Activated B cell treated with CpG ODN at 0.5 μM for 24 hours (primary cell): ENCODE measurements around the gene KIF21A. TPM values are rescaled to one million over a fixed set of nuclear protein-coding genes. Genes with fewer than 3 reads are reported as not detected.

ENCODE experiments used
- ATAC-seq: fragments of 200-7000 bp; cut with Tn5 transposase; one replicate; pipeline ENCODE4 v1.10.0; 2021; ENCODE audit warnings: low read depth, mild to moderate bottlenecking, moderate library complexity
- CTCF ChIA-PET: fragments of 350-600 bp; sonication (Branson Sonifier 250); formaldehyde crosslinking; loops from one replicate; lab custom pipeline; 2021; ENCODE audit warnings: antibody characterized with exemption; lab: Charles Lee
- POLR2A ChIA-PET: fragments of 350-600 bp; sonication (Branson Sonifier 250); formaldehyde crosslinking; loops from one replicate; lab custom pipeline; 2021; ENCODE audit warnings: antibody characterized with exemption; lab: Charles Lee
- DNase-seq: peaks from one replicate; pipeline ENCODE4 v3.0.0; 2022
- H3K27ac Mint-ChIP-seq: one replicate; pipeline ENCODE4 v1.8.0; 2020; ENCODE audit warnings: mixed read lengths
- H3K27me3 Mint-ChIP-seq: one replicate; pipeline ENCODE4 v1.8.0; 2021; ENCODE audit warnings: mixed read lengths
- H3K36me3 Mint-ChIP-seq: one replicate; pipeline ENCODE4 v1.8.0; 2021; ENCODE audit warnings: low read depth, mixed read lengths
- H3K4me1 Mint-ChIP-seq: one replicate; pipeline ENCODE4 v1.8.0; 2021; ENCODE audit warnings: mixed read lengths
- H3K4me3 Mint-ChIP-seq: one replicate; pipeline ENCODE4 v1.8.0; 2020; ENCODE audit warnings: mild to moderate bottlenecking, mixed read lengths
- H3K9me3 Mint-ChIP-seq: one replicate; pipeline ENCODE4 v1.8.0; 2020; ENCODE audit warnings: mixed read lengths
- CTCF ChIP-seq: fragments of 200-600 bp; IDR thresholded peaks from one replicate; pipeline ENCODE4 v1.8.0; 2022; ENCODE audit warnings: antibody characterized with exemption, mild to moderate bottlenecking
- intact Hi-C: fragments of 100-400 bp; cut with micrococcal nuclease; formaldehyde crosslinking; loops from one replicate; pipeline ENCODE4 v1.15.1; 2024
- total RNA-seq: library from RNA; stranded (reverse); gene quantifications from 2 replicates; pipeline ENCODE4 v1.2.3, GENCODE V29; 2022

The KIF21A gene
- total RNA-seq, 1 donor from 2014 or later = 7.6 TPM

DNA sequence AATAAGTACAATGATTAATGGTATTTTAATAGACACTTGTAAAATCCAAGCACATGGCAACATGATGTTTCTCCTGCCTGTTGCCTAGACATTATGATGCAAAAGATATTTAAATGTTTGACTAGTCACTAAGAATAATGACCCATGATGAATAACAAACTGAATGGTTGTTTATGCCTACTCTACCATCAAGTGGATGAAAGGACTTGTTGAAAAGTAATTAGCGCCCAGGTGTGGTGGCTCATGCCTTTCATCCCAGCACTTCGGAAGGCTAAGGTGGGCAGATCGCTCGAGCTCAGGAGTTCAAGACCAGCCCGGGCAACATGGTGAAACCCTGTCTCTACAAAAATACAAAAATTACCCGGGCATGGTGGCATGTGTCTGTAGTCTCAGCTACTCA is 30.7 kb downstream of the KIF21A start:
- no peaks in the 10 kb centered on the region for H3K4me1 Mint-ChIP-seq
- H3K4me3 Mint-ChIP-seq = no peak overlapping the region
- H3K27me3 Mint-ChIP-seq = no peaks in the 10 kb centered on the region
- no peaks in the 10 kb centered on the region for H3K36me3 Mint-ChIP-seq
- ChIA-PET CTCF (no interaction called here), POLR2A (no interaction called here)
- no peak for DNase-seq
- TF ChIP-seq CTCF = no peak
- no peaks in the 10 kb centered on the region for H3K9me3 Mint-ChIP-seq
- no peak overlapping the region for H3K27ac Mint-ChIP-seq
- ATAC-seq = no peak
- intact Hi-C loops = no loop called here

- POLR2A ChIA-PET = no interaction called here
- CTCF ChIA-PET = no interaction called here
- H3K27me3 Mint-ChIP-seq = no peaks in the 10 kb centered on the region
- no peak for ATAC-seq
- no peak for TF ChIP-seq CTCF
- H3K4me1 Mint-ChIP-seq = no peaks in the 10 kb centered on the region
- no peak overlapping the region for H3K4me3 Mint-ChIP-seq
- H3K27ac Mint-ChIP-seq = no peak overlapping the region
- no peaks in the 10 kb centered on the region for H3K9me3 Mint-ChIP-seq
- intact Hi-C loops = no loop called here
- no peak for DNase-seq
- no peaks in the 10 kb centered on the region for H3K36me3 Mint-ChIP-seq
These were observed 36.7 kb downstream of the KIF21A start for GRCh38 chr12:39406262-39406661.

GRCh38 chr12:39405580-39405979 is 37.3 kb downstream of the KIF21A start:
- TF ChIP-seq CTCF = no peak
- no peak for ATAC-seq
- CTCF ChIA-PET = no interaction called here
- no peak for DNase-seq
- POLR2A ChIA-PET = no interaction called here
- Mint-ChIP-seq H3K4me3 (no peak overlapping the region), H3K4me1 (no peaks in the 10 kb centered on the region), H3K36me3 (no peaks in the 10 kb centered on the region), H3K27me3 (no peaks in the 10 kb centered on the region), H3K27ac (no peak overlapping the region), H3K9me3 (no peaks in the 10 kb centered on the region)
- intact Hi-C loops = no loop called here

GRCh38 chr12:39404000-39404399 is 38.9 kb downstream of the KIF21A start:
- H3K9me3 Mint-ChIP-seq = no peaks in the 10 kb centered on the region
- CTCF ChIA-PET = no interaction called here
- no peak for ATAC-seq

GRCh38 chr12:39403376-39403775 is 39.5 kb downstream of the KIF21A start:
- Mint-ChIP-seq H3K4me1 (no peaks in the 10 kb centered on the region), H3K27ac (no peak overlapping the region), H3K27me3 (no peaks in the 10 kb centered on the region), H3K36me3 (no peaks in the 10 kb centered on the region), H3K4me3 (no peak overlapping the region), H3K9me3 (no peaks in the 10 kb centered on the region)
- TF ChIP-seq CTCF = no peak
- ChIA-PET CTCF (no interaction called here), POLR2A (no interaction called here)
- ATAC-seq = no peak
- no peak for DNase-seq
- intact Hi-C loops = no loop called here

More at GRCh38 chr12:39404000-39404399, 38.9 kb downstream of the KIF21A start:
- Mint-ChIP-seq H3K27me3 (no peaks in the 10 kb centered on the region), H3K27ac (no peak overlapping the region), H3K4me3 (no peak overlapping the region), H3K36me3 (no peaks in the 10 kb centered on the region), H3K4me1 (no peaks in the 10 kb centered on the region)
- no peak for TF ChIP-seq CTCF
- POLR2A ChIA-PET = no interaction called here
- intact Hi-C loops = no loop called here
- no peak for DNase-seq
